Measurements from ENCODE around the gene GNAL. TPM values are rescaled to one million over a fixed set of nuclear protein-coding genes. Genes with fewer than 3 reads are reported as not detected.

The GNAL gene
- total RNA-seq, 1 experiment from 2014 or later = 24.0 TPM

DNA sequence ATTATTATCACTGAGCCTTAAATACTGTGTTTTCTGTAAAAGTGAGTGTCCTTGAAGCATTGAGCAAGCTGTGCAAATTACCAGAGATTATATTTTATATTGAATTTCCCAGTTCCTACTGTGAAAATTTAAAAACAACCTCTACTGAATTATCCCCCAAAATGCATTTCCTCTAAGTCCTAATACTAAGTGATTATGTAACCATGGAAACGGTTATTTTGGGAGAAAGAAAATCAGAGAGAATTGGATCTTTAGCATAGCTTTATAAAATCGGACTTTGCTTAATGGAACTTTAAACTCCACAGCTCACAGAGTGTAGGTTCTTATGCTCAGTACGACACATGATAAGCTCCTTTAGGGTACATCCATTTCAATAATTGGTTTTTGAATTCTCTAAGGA is 142.9 kb downstream of the GNAL start:
- no peak overlapping the region for H2AFZ ChIP-seq (ENCODE audit: low read length)
- H2AK5ac ChIP-seq (ENCODE audit: insufficient read length, low read length) = no peak overlapping the region
- H3K9me3 ChIP-seq (ENCODE audit: control insufficient read depth, low read depth, low read length) = no peaks in the 10 kb centered on the region
- H4K91ac ChIP-seq (ENCODE audit: insufficient read length, low read depth, low read length) = no peak overlapping the region
- H3K9ac ChIP-seq (ENCODE audit: extremely low read depth, insufficient read length, low read length) = no peak overlapping the region
- no peaks in the 10 kb centered on the region for H3K79me1 ChIP-seq (ENCODE audit: insufficient read depth, low read depth, low read length, poor library complexity, severe bottlenecking)
- no peaks in the 10 kb centered on the region for H3K27me3 ChIP-seq (ENCODE audit: insufficient read depth, low read length)
- TF ChIP-seq, protein P1, sequence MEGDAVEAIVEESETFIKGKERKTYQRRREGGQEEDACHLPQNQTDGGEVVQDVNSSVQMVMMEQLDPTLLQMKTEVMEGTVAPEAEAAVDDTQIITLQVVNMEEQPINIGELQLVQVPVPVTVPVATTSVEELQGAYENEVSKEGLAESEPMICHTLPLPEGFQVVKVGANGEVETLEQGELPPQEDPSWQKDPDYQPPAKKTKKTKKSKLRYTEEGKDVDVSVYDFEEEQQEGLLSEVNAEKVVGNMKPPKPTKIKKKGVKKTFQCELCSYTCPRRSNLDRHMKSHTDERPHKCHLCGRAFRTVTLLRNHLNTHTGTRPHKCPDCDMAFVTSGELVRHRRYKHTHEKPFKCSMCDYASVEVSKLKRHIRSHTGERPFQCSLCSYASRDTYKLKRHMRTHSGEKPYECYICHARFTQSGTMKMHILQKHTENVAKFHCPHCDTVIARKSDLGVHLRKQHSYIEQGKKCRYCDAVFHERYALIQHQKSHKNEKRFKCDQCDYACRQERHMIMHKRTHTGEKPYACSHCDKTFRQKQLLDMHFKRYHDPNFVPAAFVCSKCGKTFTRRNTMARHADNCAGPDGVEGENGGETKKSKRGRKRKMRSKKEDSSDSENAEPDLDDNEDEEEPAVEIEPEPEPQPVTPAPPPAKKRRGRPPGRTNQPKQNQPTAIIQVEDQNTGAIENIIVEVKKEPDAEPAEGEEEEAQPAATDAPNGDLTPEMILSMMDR (conservative IDR thresholded peaks at IDR 0.05) = no peak
- H3K27ac Mint-ChIP-seq = no peak overlapping the region; a peak in 2 of 7 replicates
- H2BK20ac ChIP-seq (ENCODE audit: low read depth, low read length, poor library complexity, severe bottlenecking) = no peak overlapping the region
- no peak overlapping the region for H2BK120ac ChIP-seq (ENCODE audit: low read depth, low read length, poor library complexity, severe bottlenecking)
- no peak overlapping the region for H3K4me2 ChIP-seq (ENCODE audit: insufficient read depth, insufficient read length, low read length)
- no peak overlapping the region for H3K4ac ChIP-seq (ENCODE audit: low read depth, low read length)
- H3K9me3 Mint-ChIP-seq = peaks cover 0 to 4% of the 10 kb centered on the region in 2 experiments; a peak in 1 of 5 replicates
- H4K8ac ChIP-seq (replicated peaks; ENCODE audit: insufficient read length, low read depth, low read length) = no peak overlapping the region
- H2BK5ac ChIP-seq (ENCODE audit: insufficient read length, low read length) = no peak overlapping the region
- H3K14ac ChIP-seq (ENCODE audit: insufficient read depth, low read length) = no peak overlapping the region
- no peaks in the 10 kb centered on the region for H3K27me3 Mint-ChIP-seq (ENCODE audit: low read depth)
- H4K20me1 ChIP-seq (ENCODE audit: control insufficient read depth, insufficient read depth, insufficient read length) = no peaks in the 10 kb centered on the region
- H3K23ac ChIP-seq (ENCODE audit: insufficient read length, low read depth, low read length) = no peak overlapping the region
- no peaks in the 10 kb centered on the region for H3K23me2 ChIP-seq (ENCODE audit: insufficient read length, low read depth, low read length, poor library complexity, severe bottlenecking)
- H3K27ac ChIP-seq (ENCODE audit: insufficient read length, low read depth, low read length) = no peak overlapping the region
- H3K4me3 Mint-ChIP-seq = no peak overlapping the region
- no CpG with 5 or more reads among the region's 3 CpGs for WGBS (ENCODE audit: extremely low coverage, insufficient read length, low lambda C conversion rate)
- H3T11ph ChIP-seq (ENCODE audit: low read length) = no peak overlapping the region
- no peaks in the 10 kb centered on the region for H3K79me2 ChIP-seq (ENCODE audit: insufficient read depth, low read length)
- H2BK15ac ChIP-seq (ENCODE audit: low read depth, low read length) = no peak overlapping the region
- H3K56ac ChIP-seq (ENCODE audit: insufficient read length, low read depth, low read length) = no peak overlapping the region
- H3K4me1 Mint-ChIP-seq = peaks cover 19 to 25% of the 10 kb centered on the region in 2 experiments
- peaks cover 3 to 6% (median 5%) of the 10 kb centered on the region in 3 experiments; a peak in 5 of 7 replicates for H3K36me3 Mint-ChIP-seq (ENCODE audit: insufficient read depth in 1 of 3, low read depth in 3 of 3)
- H3K18ac ChIP-seq (ENCODE audit: insufficient read length, low read depth, low read length) = no peak overlapping the region
- no peaks in the 10 kb centered on the region; the same call in 1 of the 2 replicates for H3K4me1 ChIP-seq (ENCODE audit: insufficient read depth, low read length)
- H2BK12ac ChIP-seq (ENCODE audit: insufficient read length, low read depth, low read length) = no peak overlapping the region
- no peak overlapping the region for H4K5ac ChIP-seq (ENCODE audit: insufficient read length, low read depth, low read length)
- no peak for DNase-seq
